Psoas muscle (tissue), 8 donors: ENCODE data around the gene UGT2B11. TPM values are rescaled to one million over a fixed set of nuclear protein-coding genes. Genes with fewer than 3 reads are reported as not detected.
A peak's percentile ranks its signal among the peaks of the same experiment; 100 is the strongest.
"Not testable (repeated sequence)": the region's sequence is repeated elsewhere in the genome, so short reads cannot be mapped to it uniquely, and the experiment has no call there.

Source experiments
- ATAC-seq, 4 donors: fragments of 200-7000 bp; cut with Tn5 transposase; one replicate each; pipeline ENCODE4 v1.9.1; 2020; ENCODE audit warnings: moderate library complexity in 3 of 4, mild to moderate bottlenecking in 2 of 4
- DNase-seq, 2 donors: peaks; one replicate each; pipeline ENCODE4 v3.0.0-alpha.2; 2020
- H3K27ac ChIP-seq: fragments of 200-600 bp; one replicate; pipeline ENCODE4 v1.8.0; 2022
- H3K27me3 ChIP-seq, 3 donors: fragments of 200-600 bp in 1 of 3; one replicate each; pipeline versions ENCODE4 v1.6.1 to v1.8.0; 2013 to 2022; ENCODE audit warnings: low read length in 2 of 3, mild to moderate bottlenecking in 2 of 3, moderate library complexity in 1 of 3; ENCODE audit not compliant: insufficient read depth in 3 of 3
- H3K36me3 ChIP-seq, 2 donors: fragments of 200-600 bp in 1 of 2; one replicate each; pipeline versions ENCODE4 v1.6.1 to v1.8.0; 2013 to 2022; ENCODE audit warnings: low read depth in 1 of 2, mild to moderate bottlenecking in 1 of 2, moderate library complexity in 1 of 2; ENCODE audit not compliant: insufficient read depth in 1 of 2
- H3K4me1 ChIP-seq: fragments of 200-600 bp; one replicate; pipeline ENCODE4 v1.8.0; 2022
- H3K4me3 ChIP-seq: fragments of 200-600 bp; one replicate; pipeline ENCODE4 v1.8.0; 2022; ENCODE audit warnings: mild to moderate bottlenecking
- H3K9me3 ChIP-seq: fragments of 200-600 bp; one replicate; pipeline ENCODE4 v1.8.0; 2022
- CTCF ChIP-seq: fragments of 200-600 bp; IDR thresholded peaks from one replicate; pipeline ENCODE4 v1.8.0; 2022; ENCODE audit warnings: antibody characterized with exemption
- WGBS, 3 donors: extraction: QIAGEN DNeasy Blood & Tissue Kit; methylation state at CpG; one replicate each; pipeline versions ENCODE4 v1.1.6 to v1.1.7; 2013; 5-methylcytosine and 5-hydroxymethylcytosine counted together
- intact Hi-C, 2 donors: fragments of 100-400 bp; cut with DNase I; formaldehyde crosslinking; loops; one replicate each; pipeline versions ENCODE4 v1.11.0 to v1.14.2; 2022
- polyA plus RNA-seq, 3 donors: library from polyadenylated mRNA; stranded (reverse); fragments of 200-250 nt; gene quantifications; one replicate each; pipeline ENCODE4 v1.2.3, GENCODE V29; 2013
- total RNA-seq, 4 donors: library from RNA; stranded (reverse); fragmentation: NEBNext Ultra II Directional in 2 of 4; extraction: Animal tissue kit (Norgen Biotek cat#: 25700) in 2 of 4; gene quantifications; one replicate each; pipeline versions ENCODE4 v1.2.1 to v1.2.4, GENCODE V29; 2021 to 2023
- donor health status: healthy with polysubstance abuse.
- donor health status: DM: no; HTN: no; CAD: no; lungs with moderate emphysema.
- donor health status: Bipolar disorder and iron deficiency.
- donor health status: healthy.
- donor health status: DM: yes; HTN: yes; CAD: no.
- donor health status: DM: no; HTN: no; CAD: no.
- donor health status: DM: no; HTN: no; CAD: no.
- donor health status: DM: yes; HTN: yes; CAD: no.

UGT2B11 gene
- total and polyA plus RNA-seq, 7 donors: not detected

GRCh38 chr4:69170233-69171134, 44.1 kb downstream of the UGT2B11 start:
- H3K27me3 ChIP-seq, H3K4me1 ChIP-seq, H3K27ac ChIP-seq, H3K9me3 ChIP-seq, DNase-seq, H3K4me3 ChIP-seq, H3K36me3 ChIP-seq, ATAC-seq: not testable (repeated sequence)
- TF ChIP-seq CTCF: peak; percentile 35
- 29 to 41% (median 40%) methylated on average over 2 of the region's 2 CpGs for WGBS, 3 donors
- intact Hi-C loops: loop anchor here (5.0 kb wide), 1 partner anchor 673 kb away; no protein-coding TSS in a partner anchor

- H3K4me1 ChIP-seq, H3K27me3 ChIP-seq, DNase-seq, ATAC-seq, H3K4me3 ChIP-seq, H3K36me3 ChIP-seq, H3K27ac ChIP-seq, intact Hi-C loops, H3K9me3 ChIP-seq: not testable (repeated sequence)
- WGBS, 3 donors: 65 to 80% (median 73%) methylated on average over 4 of the region's 4 CpGs
Observed at GRCh38 chr4:69169171-69169570, 45.4 kb downstream of the UGT2B11 start.

GRCh38 chr4:69167300-69167699, 47.2 kb downstream of the UGT2B11 start:
- WGBS, 3 donors: 72 to 82% (median 80%) methylated on average over 2 of the region's 2 CpGs
- Histone ChIP-seq H3K4me3 (no peak overlapping the region), H3K27ac (no peak overlapping the region), H3K27me3 (no peaks in the 10 kb centered on the region), H3K9me3 (peaks cover 3% of the 10 kb centered on the region), H3K4me1 (no peaks in the 10 kb centered on the region), H3K36me3 (no peaks in the 10 kb centered on the region)
- no peak for DNase-seq
- ATAC-seq: no peak
- intact Hi-C loops: no loop called here
- no peak for TF ChIP-seq CTCF

- ATAC-seq, intact Hi-C loops, H3K27me3 ChIP-seq, H3K4me3 ChIP-seq, H3K27ac ChIP-seq, H3K9me3 ChIP-seq, H3K36me3 ChIP-seq, H3K4me1 ChIP-seq, DNase-seq: not testable (repeated sequence)
- WGBS, 3 donors: 69 to 79% (median 70%) methylated on average over 4 of the region's 4 CpGs
Observed at GRCh38 chr4:69166376-69166775, 48.2 kb downstream of the UGT2B11 start.

GRCh38 chr4:69165707-69166106, 48.8 kb downstream of the UGT2B11 start:
- 64 to 77% (median 77%) methylated on average over 1 of the region's 1 CpG for WGBS, 3 donors
- DNase-seq, H3K4me1 ChIP-seq, ATAC-seq, H3K9me3 ChIP-seq, H3K4me3 ChIP-seq, H3K36me3 ChIP-seq, H3K27ac ChIP-seq, intact Hi-C loops, H3K27me3 ChIP-seq: not testable (repeated sequence)

- no peaks in the 10 kb centered on the region for H3K27me3 ChIP-seq
- WGBS, 3 donors: 79 to 85% (median 82%) methylated on average over 2 of the region's 2 CpGs
- intact Hi-C loops: no loop called here
- no peaks in the 10 kb centered on the region for H3K36me3 ChIP-seq
- DNase-seq (no peak), ATAC-seq (no peak)
- H3K4me3 ChIP-seq: no peak overlapping the region
- H3K4me1 ChIP-seq: no peaks in the 10 kb centered on the region
- H3K27ac ChIP-seq: no peak overlapping the region
- H3K9me3 ChIP-seq: no peaks in the 10 kb centered on the region
- no peak for TF ChIP-seq CTCF
Observed at GRCh38 chr4:69156913-69157312, 57.6 kb downstream of the UGT2B11 start.
